ENCODE results near the gene MAVS.
"Not testable (repeated sequence)": the region's sequence is repeated elsewhere in the genome, so short reads cannot be mapped to it uniquely, and the experiment has no call there.

Gene MAVS

GRCh38 chr20:3896302-3896701, 49.7 kb downstream of the MAVS start:
- H3K4me1 Mint-ChIP-seq: peaks cover 47% of the 10 kb centered on the region
- H3K27me3 Mint-ChIP-seq: no peaks in the 10 kb centered on the region
- peak overlapping the region; percentile 84 for H3K27ac Mint-ChIP-seq
- DNase-seq (ENCODE audit: low spot score in 2 of 2) (no peak), ATAC-seq (ENCODE audit: low read depth) (no peak)
- H3K36me3 Mint-ChIP-seq: peaks cover 12% of the 10 kb centered on the region
- peak overlapping the region; percentile 24 for H3K4me3 Mint-ChIP-seq
- H3K9me3 Mint-ChIP-seq: no peaks in the 10 kb centered on the region

- ATAC-seq (ENCODE audit: low read depth) (peak; percentile 16), DNase-seq (ENCODE audit: low spot score in 2 of 2) (no peak)
- peaks cover 48% of the 10 kb centered on the region for H3K4me1 Mint-ChIP-seq
- peak overlapping the region; percentile 73 for H3K4me3 Mint-ChIP-seq
- H3K36me3 Mint-ChIP-seq: peaks cover 12% of the 10 kb centered on the region
- no peaks in the 10 kb centered on the region for H3K9me3 Mint-ChIP-seq
- H3K27ac Mint-ChIP-seq: peak overlapping the region; percentile 84
- no peaks in the 10 kb centered on the region for H3K27me3 Mint-ChIP-seq
Measured at GRCh38 chr20:3896853-3897583, 50.4 kb downstream of the MAVS start.

DNA sequence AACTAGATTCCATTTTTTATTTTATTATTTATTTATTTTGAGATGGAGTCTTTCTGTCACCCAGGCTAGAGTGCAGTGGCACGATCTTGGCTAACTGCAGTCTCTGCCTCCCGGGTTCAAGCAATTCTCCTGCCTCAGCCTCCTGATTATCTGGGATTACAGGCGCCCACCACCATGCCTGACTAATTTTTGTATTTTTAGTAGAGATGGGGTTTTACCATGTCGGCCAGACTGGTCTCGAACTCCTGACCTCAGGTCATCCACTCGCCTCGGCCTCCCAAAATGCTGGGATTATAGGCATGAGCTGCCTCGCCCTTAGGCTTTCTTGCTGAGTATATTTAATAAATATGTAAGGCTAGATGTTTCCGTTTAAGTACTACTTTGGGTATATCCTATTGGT, 51.5 kb downstream of the MAVS start:
- ATAC-seq (ENCODE audit: low read depth); DNase-seq (ENCODE audit: low spot score in 2 of 2); H3K9me3 Mint-ChIP-seq; H3K27ac Mint-ChIP-seq; H3K27me3 Mint-ChIP-seq: not testable (repeated sequence)
- Mint-ChIP-seq H3K4me1 (peaks cover 47% of the 10 kb centered on the region), H3K36me3 (peaks cover 12% of the 10 kb centered on the region), H3K4me3 (peak overlapping the region; percentile 27)

- Mint-ChIP-seq H3K9me3 (no peaks in the 10 kb centered on the region), H3K27me3 (no peaks in the 10 kb centered on the region), H3K36me3 (peaks cover 10% of the 10 kb centered on the region), H3K27ac (no peak overlapping the region), H3K4me3 (no peak overlapping the region), H3K4me1 (peaks cover 43% of the 10 kb centered on the region)
- no peak for DNase-seq (ENCODE audit: low spot score in 2 of 2)
- ATAC-seq (ENCODE audit: low read depth): no peak
Measured at GRCh38 chr20:3898639-3899038, 52.0 kb downstream of the MAVS start.

GRCh38 chr20:3900187-3900604, 53.6 kb downstream of the MAVS start:
- Mint-ChIP-seq H3K27me3 (no peaks in the 10 kb centered on the region), H3K9me3 (no peaks in the 10 kb centered on the region), H3K27ac (peak overlapping the region; percentile 61), H3K36me3 (peaks cover 8% of the 10 kb centered on the region), H3K4me3 (peak overlapping the region; percentile 43), H3K4me1 (peaks cover 44% of the 10 kb centered on the region)
- no peak for DNase-seq (ENCODE audit: low spot score in 2 of 2)
- no peak for ATAC-seq (ENCODE audit: low read depth)

GRCh38 chr20:3901028-3901705, 54.5 kb downstream of the MAVS start:
- Mint-ChIP-seq H3K36me3 (peaks cover 8% of the 10 kb centered on the region), H3K4me3 (peak overlapping the region; percentile 22), H3K27me3 (no peaks in the 10 kb centered on the region)

GRCh38 chr20:3901706-3902440, 55.2 kb downstream of the MAVS start:
- DNase-seq (ENCODE audit: low spot score in 2 of 2): no peak
- Mint-ChIP-seq H3K4me1 (peaks cover 42% of the 10 kb centered on the region), H3K4me3 (peak overlapping the region; percentile 22), H3K27me3 (no peaks in the 10 kb centered on the region), H3K9me3 (no peaks in the 10 kb centered on the region), H3K27ac (peak overlapping the region; percentile 61), H3K36me3 (peaks cover 7% of the 10 kb centered on the region)
- no peak for ATAC-seq (ENCODE audit: low read depth)

More at GRCh38 chr20:3901028-3901705, 54.5 kb downstream of the MAVS start:
- peak overlapping the region; percentile 61 for H3K27ac Mint-ChIP-seq
- H3K4me1 Mint-ChIP-seq: peaks cover 44% of the 10 kb centered on the region
- no peaks in the 10 kb centered on the region for H3K9me3 Mint-ChIP-seq
- ATAC-seq (ENCODE audit: low read depth) (peak; percentile 52), DNase-seq (ENCODE audit: low spot score in 2 of 2) (no peak)

- no peak overlapping the region for H3K4me3 Mint-ChIP-seq
- peaks cover 3% of the 10 kb centered on the region for H3K36me3 Mint-ChIP-seq
- no peak for ATAC-seq (ENCODE audit: low read depth)
Measured at GRCh38 chr20:3902446-3902845, 55.8 kb downstream of the MAVS start.

GRCh38 chr20:3904224-3904623, 57.6 kb downstream of the MAVS start:
- DNase-seq (ENCODE audit: low spot score in 2 of 2): no peak
- no peaks in the 10 kb centered on the region for H3K27me3 Mint-ChIP-seq
- H3K4me3 Mint-ChIP-seq: no peak overlapping the region
- H3K9me3 Mint-ChIP-seq: no peaks in the 10 kb centered on the region
- H3K4me1 Mint-ChIP-seq: peaks cover 45% of the 10 kb centered on the region
- H3K36me3 Mint-ChIP-seq: peaks cover 8% of the 10 kb centered on the region
- ATAC-seq (ENCODE audit: low read depth): no peak
- H3K27ac Mint-ChIP-seq: peak overlapping the region; percentile 68

More at GRCh38 chr20:3902446-3902845, 55.8 kb downstream of the MAVS start:
- no peak for DNase-seq (ENCODE audit: low spot score in 2 of 2)
- Mint-ChIP-seq H3K9me3 (no peaks in the 10 kb centered on the region), H3K4me1 (peaks cover 38% of the 10 kb centered on the region), H3K27me3 (no peaks in the 10 kb centered on the region), H3K27ac (peak overlapping the region; percentile 51)

DNA sequence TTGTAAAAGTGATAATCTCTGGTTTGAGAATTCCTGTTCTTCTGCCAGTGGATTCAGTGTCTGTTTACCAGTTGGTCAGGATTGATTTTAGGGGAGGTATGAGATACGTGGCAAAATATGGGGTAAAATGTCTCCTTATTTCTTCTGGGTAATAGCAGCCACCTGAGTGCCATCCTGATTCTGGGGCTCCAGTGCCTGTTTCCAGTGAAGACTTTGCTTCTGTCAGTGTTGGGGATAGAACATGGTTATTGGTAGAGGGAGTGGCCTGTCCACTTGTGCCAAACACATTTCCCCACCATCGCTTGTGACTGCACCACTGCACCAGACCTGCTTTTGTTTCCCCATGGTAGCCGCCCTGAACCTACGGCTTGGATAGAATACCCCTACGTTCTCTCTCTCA, 58.2 kb downstream of the MAVS start:
- peak overlapping the region; percentile 68 for H3K27ac Mint-ChIP-seq
- no peak for ATAC-seq (ENCODE audit: low read depth)
- no peak overlapping the region for H3K4me3 Mint-ChIP-seq
- no peaks in the 10 kb centered on the region for H3K27me3 Mint-ChIP-seq
- H3K36me3 Mint-ChIP-seq: peaks cover 8% of the 10 kb centered on the region
- no peaks in the 10 kb centered on the region for H3K9me3 Mint-ChIP-seq
- DNase-seq (ENCODE audit: low spot score in 2 of 2): no peak
- H3K4me1 Mint-ChIP-seq: peaks cover 41% of the 10 kb centered on the region

DNA sequence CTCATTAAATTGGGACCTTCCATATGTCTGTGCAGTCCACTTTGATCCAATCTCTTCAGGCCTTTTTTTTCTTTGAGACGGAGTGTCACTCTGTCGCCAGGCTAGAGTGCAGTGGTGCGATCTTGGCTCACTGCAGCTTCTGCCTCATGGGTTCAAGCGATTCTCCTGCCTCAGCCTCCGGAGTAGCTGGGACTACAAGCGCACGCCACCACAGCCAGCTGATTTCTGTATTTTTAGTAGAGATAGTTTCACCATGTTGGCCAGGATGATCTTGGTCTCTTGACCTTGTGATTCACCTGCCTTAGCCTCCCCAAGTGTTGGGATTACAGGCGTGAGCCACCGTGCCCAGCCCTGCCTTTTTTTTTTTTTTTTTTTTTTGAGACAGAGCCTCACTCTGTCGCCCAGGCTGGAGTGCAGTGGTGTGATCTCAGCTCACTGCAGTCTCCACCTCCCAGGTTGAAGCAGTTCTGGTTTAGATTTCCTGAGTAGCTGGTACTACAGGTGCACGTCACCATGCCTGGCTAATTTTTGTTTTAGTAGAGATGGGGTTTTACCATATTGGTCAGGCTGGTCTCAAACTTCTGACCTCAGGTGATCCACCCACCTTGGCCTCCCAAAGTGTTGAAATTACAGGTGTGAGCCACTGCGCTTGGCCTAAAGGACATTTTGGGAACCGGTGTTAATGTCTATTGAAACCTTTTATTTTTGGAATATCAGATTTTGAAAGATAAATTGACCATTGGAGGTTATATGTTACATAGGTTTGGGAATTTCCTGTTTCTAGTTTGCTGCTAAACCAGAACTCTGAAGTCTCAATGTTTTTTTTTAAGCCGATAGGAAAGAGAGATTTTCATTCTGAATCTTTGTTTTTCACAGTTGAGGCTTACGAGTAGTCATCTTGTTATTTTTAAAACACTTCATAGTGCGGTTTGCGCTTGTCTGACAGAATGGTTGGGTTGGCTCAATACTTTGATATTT, 60.4 kb downstream of the MAVS start:
- peak in 1 of 2 donors; percentile 35 for DNase-seq (ENCODE audit: low spot score in 2 of 2)
- Mint-ChIP-seq H3K27ac (peak overlapping the region; percentile 87), H3K4me3 (peak overlapping the region; percentile 24), H3K36me3 (peaks cover 14% of the 10 kb centered on the region), H3K4me1 (peaks cover 24% of the 10 kb centered on the region)
- not testable (repeated sequence) for H3K9me3 Mint-ChIP-seq, H3K27me3 Mint-ChIP-seq
- peak; percentile 94 for ATAC-seq (ENCODE audit: low read depth)

DNA sequence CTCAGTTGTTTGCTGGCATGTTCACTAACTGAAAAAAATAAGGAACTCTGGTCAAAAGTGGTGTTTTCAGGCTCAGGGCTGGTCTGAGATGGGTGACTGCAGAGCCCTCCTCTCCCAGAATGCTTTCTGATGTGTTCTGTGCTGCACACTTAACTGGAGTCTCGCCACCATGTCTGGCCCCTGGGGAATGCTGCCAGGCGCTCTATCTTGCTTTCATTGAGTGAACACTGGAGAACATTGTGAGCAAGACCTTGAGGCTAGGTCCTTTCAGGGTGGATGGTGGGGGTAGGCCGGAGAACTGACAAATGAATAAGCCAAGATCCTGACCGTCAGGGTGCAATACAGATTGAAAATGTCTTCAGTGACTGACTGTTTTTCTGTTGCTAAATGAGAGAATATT, 62.0 kb downstream of the MAVS start:
- Mint-ChIP-seq H3K4me1 (peaks cover 19% of the 10 kb centered on the region), H3K4me3 (no peak overlapping the region), H3K27ac (peak overlapping the region; percentile 87), H3K9me3 (no peaks in the 10 kb centered on the region), H3K27me3 (no peaks in the 10 kb centered on the region), H3K36me3 (peaks cover 20% of the 10 kb centered on the region)
- ATAC-seq (ENCODE audit: low read depth) (no peak), DNase-seq (ENCODE audit: low spot score in 2 of 2) (no peak)

- Mint-ChIP-seq H3K27me3 (no peaks in the 10 kb centered on the region), H3K27ac (no peak overlapping the region), H3K9me3 (no peaks in the 10 kb centered on the region), H3K36me3 (peaks cover 26% of the 10 kb centered on the region), H3K4me1 (peaks cover 16% of the 10 kb centered on the region), H3K4me3 (no peak overlapping the region)
- no peak for ATAC-seq (ENCODE audit: low read depth)
- DNase-seq (ENCODE audit: low spot score in 2 of 2): no peak
Measured at GRCh38 chr20:3909952-3910366, 63.3 kb downstream of the MAVS start.
